ENCODE results near the gene PREP. TPM values are rescaled to one million over a fixed set of nuclear protein-coding genes. Genes with fewer than 3 reads are reported as not detected.

The PREP gene
- total RNA-seq, 4 donors from 2014 or later: 17.4 to 39.5 (median 24.0) TPM

DNA sequence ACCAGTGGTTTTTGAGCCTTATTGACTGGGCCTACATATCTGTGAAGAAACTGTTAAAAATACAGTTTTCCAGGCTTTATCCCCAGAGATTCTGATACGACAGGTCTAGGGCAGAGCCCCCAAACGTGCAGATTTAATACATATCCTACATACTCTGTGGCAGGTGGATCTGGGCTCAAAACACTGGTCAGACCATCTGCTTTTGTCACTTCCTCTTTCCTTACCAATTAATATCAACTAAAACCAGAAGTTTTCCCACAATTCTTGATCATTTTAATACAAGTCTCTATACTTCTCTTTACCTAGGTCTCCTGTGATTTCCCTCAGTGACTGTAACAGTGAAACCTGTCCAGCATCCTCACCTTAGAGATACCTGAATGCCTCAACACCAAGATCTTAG is 108.8 kb downstream of the PREP start:
- TF ChIP-seq, protein P1, sequence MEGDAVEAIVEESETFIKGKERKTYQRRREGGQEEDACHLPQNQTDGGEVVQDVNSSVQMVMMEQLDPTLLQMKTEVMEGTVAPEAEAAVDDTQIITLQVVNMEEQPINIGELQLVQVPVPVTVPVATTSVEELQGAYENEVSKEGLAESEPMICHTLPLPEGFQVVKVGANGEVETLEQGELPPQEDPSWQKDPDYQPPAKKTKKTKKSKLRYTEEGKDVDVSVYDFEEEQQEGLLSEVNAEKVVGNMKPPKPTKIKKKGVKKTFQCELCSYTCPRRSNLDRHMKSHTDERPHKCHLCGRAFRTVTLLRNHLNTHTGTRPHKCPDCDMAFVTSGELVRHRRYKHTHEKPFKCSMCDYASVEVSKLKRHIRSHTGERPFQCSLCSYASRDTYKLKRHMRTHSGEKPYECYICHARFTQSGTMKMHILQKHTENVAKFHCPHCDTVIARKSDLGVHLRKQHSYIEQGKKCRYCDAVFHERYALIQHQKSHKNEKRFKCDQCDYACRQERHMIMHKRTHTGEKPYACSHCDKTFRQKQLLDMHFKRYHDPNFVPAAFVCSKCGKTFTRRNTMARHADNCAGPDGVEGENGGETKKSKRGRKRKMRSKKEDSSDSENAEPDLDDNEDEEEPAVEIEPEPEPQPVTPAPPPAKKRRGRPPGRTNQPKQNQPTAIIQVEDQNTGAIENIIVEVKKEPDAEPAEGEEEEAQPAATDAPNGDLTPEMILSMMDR (IDR thresholded peaks at IDR 0.05; ENCODE audit: low read depth): no peak

DNA sequence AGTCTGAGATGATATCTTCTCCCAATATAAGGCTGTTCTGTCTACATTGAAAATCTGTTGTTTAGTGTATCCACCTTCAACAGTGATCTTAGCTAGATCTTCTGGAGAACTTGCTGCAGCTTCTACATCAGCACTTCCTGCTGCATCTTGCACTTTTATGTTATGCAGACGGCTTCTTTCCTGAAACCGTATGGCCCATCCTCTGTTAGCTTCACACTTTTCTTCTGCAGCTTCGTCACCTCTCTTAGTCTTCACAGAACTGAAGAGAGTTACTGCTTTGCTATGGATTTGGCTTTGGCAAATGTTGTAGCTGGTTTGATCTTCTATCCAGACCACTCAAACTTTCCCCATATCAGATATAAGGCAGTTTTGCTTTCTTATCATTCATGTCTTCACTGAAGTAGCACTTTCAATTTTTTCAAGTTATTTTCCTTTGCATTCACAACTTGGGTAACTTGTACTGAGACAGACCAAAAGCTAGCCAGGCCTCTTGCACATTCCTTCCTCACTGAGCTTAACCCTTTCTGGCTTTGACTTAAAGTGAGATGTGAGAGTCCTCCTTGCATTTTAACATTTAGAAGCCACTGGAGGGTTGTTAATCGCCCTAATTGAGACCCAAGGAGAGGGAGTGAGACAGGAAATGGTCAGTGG is 110.1 kb downstream of the PREP start:
- TF ChIP-seq, protein P1 (IDR thresholded peaks at IDR 0.05; ENCODE audit: low read depth): no peak

DNA sequence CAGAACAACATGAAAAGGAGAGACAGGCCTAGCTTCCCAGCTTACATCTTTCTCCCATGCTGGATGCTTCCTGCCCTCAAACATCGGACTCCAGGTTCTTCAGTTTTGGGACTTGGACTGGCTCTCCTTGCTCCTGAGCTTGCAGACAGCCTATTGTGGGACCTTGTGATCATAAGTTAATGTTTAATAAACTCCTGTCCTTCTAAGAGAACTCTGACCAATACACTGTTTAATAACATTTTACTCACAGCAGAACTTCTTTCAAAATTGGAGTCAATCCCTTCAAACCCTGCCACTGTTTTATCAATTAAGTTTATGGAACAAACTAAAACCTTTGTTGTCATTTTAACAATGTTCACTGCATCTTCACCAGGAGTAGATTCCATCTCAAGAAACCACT is 111.4 kb downstream of the PREP start:
- TF ChIP-seq, protein P1 (IDR thresholded peaks at IDR 0.05; ENCODE audit: low read depth): no peak

DNA sequence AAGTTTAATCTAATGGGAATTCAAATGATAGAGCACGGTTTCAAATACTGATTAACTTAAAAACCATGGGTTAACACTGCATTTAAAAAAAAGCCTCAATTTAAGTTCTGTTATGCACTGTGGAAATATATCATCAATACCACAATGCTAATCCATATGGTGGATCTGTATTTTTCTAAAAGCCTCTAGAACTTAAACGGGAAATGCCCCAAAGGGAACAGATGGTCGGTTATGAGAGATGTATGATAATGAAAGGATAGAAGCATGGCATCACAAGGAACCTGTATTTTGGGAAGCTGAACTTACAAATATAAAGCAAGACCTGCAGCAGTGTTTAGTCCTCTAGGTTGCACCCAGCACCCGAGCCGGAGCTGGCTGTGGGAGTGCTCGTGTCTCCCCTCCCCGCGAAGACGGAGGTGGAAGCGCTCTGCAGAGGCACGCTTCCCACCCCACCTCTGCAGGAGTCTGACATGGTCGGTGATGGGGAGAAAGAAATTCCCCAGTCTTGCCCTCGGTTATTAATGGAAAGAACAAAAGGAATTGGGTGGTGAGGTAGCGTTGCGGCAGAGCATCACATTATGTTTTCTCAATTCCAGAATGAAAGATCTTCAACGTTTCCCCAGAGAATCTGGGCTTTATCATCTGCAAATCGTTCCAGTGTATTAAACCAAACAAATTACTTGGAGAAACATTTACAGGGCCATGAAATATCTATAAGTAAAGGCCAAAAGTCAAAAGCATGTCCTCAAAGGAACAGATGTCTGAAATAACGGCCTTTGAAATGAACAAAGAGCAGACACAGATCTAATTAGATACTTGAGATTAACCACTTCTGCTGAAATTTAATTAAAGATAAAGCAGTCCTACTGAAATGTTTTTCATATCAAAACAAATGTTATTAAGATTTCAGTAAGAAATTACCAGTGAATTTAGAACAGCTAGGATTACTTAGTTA is 120.0 kb downstream of the PREP start:
- TF ChIP-seq, protein P1 (IDR thresholded peaks at IDR 0.05; ENCODE audit: low read depth): no peak

DNA sequence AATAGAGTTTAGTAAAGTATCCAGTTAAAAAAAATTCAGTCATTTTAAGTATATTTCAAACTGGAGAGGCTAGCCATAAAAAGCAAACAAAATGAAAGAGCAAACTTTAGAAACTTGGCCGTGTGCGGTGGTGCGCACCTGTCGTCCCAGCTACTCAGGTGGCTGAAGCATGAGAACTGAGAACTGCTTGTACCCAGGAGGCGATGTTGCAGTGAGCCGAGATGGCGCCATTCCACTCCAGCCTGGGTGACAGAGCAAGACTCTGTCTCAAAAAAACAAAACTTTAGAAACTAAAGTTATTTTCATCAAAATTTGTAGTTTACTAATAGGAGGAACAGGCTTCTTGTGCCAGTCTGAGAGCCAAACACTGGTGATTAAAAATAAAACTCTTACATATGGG is 122.8 kb downstream of the PREP start:
- TF ChIP-seq, protein P1 (IDR thresholded peaks at IDR 0.05; ENCODE audit: low read depth): no peak

DNA sequence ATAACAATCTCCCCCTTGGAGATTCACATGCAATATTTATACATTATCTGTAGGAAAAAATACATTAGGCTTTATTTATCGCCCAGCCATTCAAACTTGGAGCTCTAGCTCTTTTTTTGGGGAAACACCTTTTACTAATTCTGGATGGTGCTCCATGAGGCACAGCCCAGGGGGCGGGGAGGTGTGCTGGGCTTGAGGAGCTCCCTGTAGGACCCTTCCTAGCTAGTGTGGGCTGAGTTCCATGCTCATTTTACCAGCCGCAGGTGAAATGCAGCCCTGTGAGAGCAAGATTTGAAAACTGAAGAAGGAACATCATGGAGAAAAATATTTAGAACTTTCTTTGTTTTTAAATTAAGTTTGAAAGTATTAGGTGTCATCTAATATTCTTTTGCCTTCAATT is 123.4 kb downstream of the PREP start:
- TF ChIP-seq, protein P1 (IDR thresholded peaks at IDR 0.05; ENCODE audit: low read depth): no peak

DNA sequence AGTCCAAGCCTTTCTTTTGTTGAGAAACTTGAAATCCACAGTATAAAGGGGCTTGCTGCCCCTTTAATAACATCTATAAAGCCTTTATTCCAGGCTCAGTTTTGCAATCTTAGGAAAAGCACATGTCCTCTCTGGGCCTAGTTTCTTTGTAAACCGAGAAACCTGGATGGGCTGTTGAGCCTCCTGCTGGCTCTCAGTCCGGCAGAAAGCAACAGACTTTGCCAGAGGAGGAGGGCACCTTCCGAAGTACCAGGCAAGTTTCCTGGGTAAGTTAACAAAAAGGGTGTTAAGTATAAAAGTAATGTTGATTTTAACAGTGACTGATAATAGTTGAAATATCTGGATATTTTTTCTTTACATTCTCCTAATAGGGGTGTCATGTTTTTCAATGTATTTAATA is 124.1 kb downstream of the PREP start:
- TF ChIP-seq, protein P1 (IDR thresholded peaks at IDR 0.05; ENCODE audit: low read depth): no peak
